Karpas-422 (cell line): ENCODE results near the gene RNF112. TPM values are rescaled to one million over a fixed set of nuclear protein-coding genes. Genes with fewer than 3 reads are reported as not detected.
"Not testable (repeated sequence)": the region's sequence is repeated elsewhere in the genome, so short reads cannot be mapped to it uniquely, and the experiment has no call there.

Source experiments
- DNase-seq: peaks from one replicate; pipeline ENCODE4 v3.0.0-alpha.2; 2015
- H2AFZ ChIP-seq: fragments of 200-600 bp; sonication (generic); 2 replicates; pipeline ENCODE4 v1.6.1; 2014; ENCODE audit warnings: antibody characterized with exemption, low read length, mixed read lengths
- H3K27ac ChIP-seq: fragments of 200-600 bp; sonication (generic); 2 replicates; pipeline ENCODE4 v1.5.1; 2014; ENCODE audit warnings: mild to moderate bottlenecking, low read length, moderate library complexity
- H3K27me3 ChIP-seq: fragments of 200-600 bp; sonication (generic); 2 replicates; pipeline ENCODE4 v1.6.1; 2014; ENCODE audit warnings: low read length, mixed read lengths
- H3K36me3 ChIP-seq: fragments of 200-600 bp; sonication (generic); 2 replicates; pipeline ENCODE4 v1.6.1; 2014; ENCODE audit warnings: low read length, mixed read lengths; ENCODE audit not compliant: insufficient read depth
- H3K4me1 ChIP-seq: fragments of 200-600 bp; sonication (generic); 2 replicates; pipeline ENCODE4 v1.6.1; 2014; ENCODE audit warnings: mild to moderate bottlenecking, low read length, mixed read lengths
- H3K4me2 ChIP-seq: fragments of 200-600 bp; sonication (generic); 2 replicates; pipeline ENCODE4 v1.6.1; 2014; ENCODE audit warnings: low read length, low read depth, mild to moderate bottlenecking; ENCODE audit not compliant: poor library complexity, severe bottlenecking
- H3K4me3 ChIP-seq: fragments of 200-600 bp; sonication (generic); 2 replicates; pipeline ENCODE4 v1.5.1; 2014; ENCODE audit warnings: mild to moderate bottlenecking, antibody characterized with exemption, low read length, mixed read lengths
- H3K79me2 ChIP-seq: fragments of 200-600 bp; sonication (generic); 2 replicates; pipeline ENCODE4 v1.6.1; 2014; ENCODE audit warnings: mild to moderate bottlenecking, low read length, mixed read lengths
- H3K9ac ChIP-seq: fragments of 200-600 bp; sonication (generic); 2 replicates; pipeline ENCODE4 v1.6.0; 2014; ENCODE audit warnings: low read length
- H3K9me2 ChIP-seq: fragments of 200-600 bp; sonication (generic), shearing (Covaris generic); replicated peaks from 2 replicates; pipeline ENCODE4 v1.6.0; 2014; ENCODE audit warnings: mild to moderate bottlenecking, low read length, moderate library complexity; ENCODE audit not compliant: insufficient read depth
- H3K9me3 ChIP-seq: fragments of 300-700, 200-600 bp; sonication (generic); 2 replicates; pipeline ENCODE4 v1.6.1; 2014; ENCODE audit warnings: low read length, mixed read lengths
- H4K20me1 ChIP-seq: fragments of 200-600 bp; sonication (generic); 2 replicates; pipeline ENCODE4 v1.6.1; 2014; ENCODE audit warnings: mild to moderate bottlenecking, antibody characterized with exemption, low read length, low read depth; ENCODE audit not compliant: insufficient read depth
- total RNA-seq: library from RNA; depleted of rRNA; stranded (reverse); fragments of >200 nt; shearing (Covaris generic); gene quantifications from 2 replicates; pipeline ENCODE4 v1.2.3, GENCODE V29; 2014; ENCODE audit warnings: low replicate concordance

RNF112 gene
- total RNA-seq, 1 experiment from 2014 or later = not detected

- Histone ChIP-seq H3K27me3 (no peaks in the 10 kb centered on the region), H3K9me2 (no peaks in the 10 kb centered on the region), H3K4me1 (peaks cover 6% of the 10 kb centered on the region), H2AFZ (no peak overlapping the region), H3K36me3 (no peaks in the 10 kb centered on the region), H3K9ac (no peak overlapping the region), H3K9me3 (no peaks in the 10 kb centered on the region), H3K4me3 (no peak overlapping the region), H4K20me1 (no peaks in the 10 kb centered on the region), H3K79me2 (no peaks in the 10 kb centered on the region), H3K4me2 (no peak overlapping the region), H3K27ac (no peak overlapping the region)
- DNase-seq = no peak
These were observed 15.6 kb downstream of the RNF112 start for GRCh38 chr17:19426631-19427030.

- Histone ChIP-seq H3K9me2 (no peaks in the 10 kb centered on the region), H3K4me1 (peaks cover 21% of the 10 kb centered on the region), H3K79me2 (no peaks in the 10 kb centered on the region), H3K27ac (no peak overlapping the region), H3K4me3 (no peak overlapping the region), H3K36me3 (no peaks in the 10 kb centered on the region), H3K4me2 (no peak overlapping the region), H4K20me1 (no peaks in the 10 kb centered on the region), H3K9ac (no peak overlapping the region), H3K27me3 (no peaks in the 10 kb centered on the region), H2AFZ (no peak overlapping the region), H3K9me3 (no peaks in the 10 kb centered on the region)
- DNase-seq = no peak
These were observed 20.7 kb downstream of the RNF112 start for GRCh38 chr17:19431691-19432090.

GRCh38 chr17:19433255-19433654, 22.2 kb downstream of the RNF112 start:
- Histone ChIP-seq H2AFZ (no peak overlapping the region), H3K4me2 (no peak overlapping the region), H3K9me2 (no peaks in the 10 kb centered on the region), H4K20me1 (no peaks in the 10 kb centered on the region), H3K27me3 (no peaks in the 10 kb centered on the region), H3K79me2 (no peaks in the 10 kb centered on the region), H3K27ac (no peak overlapping the region), H3K9me3 (no peaks in the 10 kb centered on the region), H3K36me3 (no peaks in the 10 kb centered on the region), H3K9ac (no peak overlapping the region), H3K4me3 (no peak overlapping the region), H3K4me1 (peaks cover 30% of the 10 kb centered on the region)
- DNase-seq = no peak

GRCh38 chr17:19433727-19434340, 22.8 kb downstream of the RNF112 start:
- H3K4me3 ChIP-seq = no peak overlapping the region
- H3K9me2 ChIP-seq = no peaks in the 10 kb centered on the region
- H4K20me1 ChIP-seq = no peaks in the 10 kb centered on the region
- H2AFZ ChIP-seq = no peak overlapping the region
- H3K9ac ChIP-seq = no peak overlapping the region
- no peaks in the 10 kb centered on the region for H3K36me3 ChIP-seq
- peak; percentile 61 for DNase-seq
- no peak overlapping the region for H3K27ac ChIP-seq
- peaks cover 30% of the 10 kb centered on the region for H3K4me1 ChIP-seq
- no peaks in the 10 kb centered on the region for H3K9me3 ChIP-seq
- no peak overlapping the region for H3K4me2 ChIP-seq
- H3K27me3 ChIP-seq = 0 out of 2 replicates have a peak, but pooled peaks cover 3% of the 10 kb centered on the region
- H3K79me2 ChIP-seq = no peaks in the 10 kb centered on the region

- H4K20me1 ChIP-seq = no peaks in the 10 kb centered on the region
- no peaks in the 10 kb centered on the region for H3K79me2 ChIP-seq
- no peak overlapping the region for H3K4me3 ChIP-seq
- no peaks in the 10 kb centered on the region for H3K36me3 ChIP-seq
- H2AFZ ChIP-seq = no peak overlapping the region
- no peak overlapping the region for H3K9ac ChIP-seq
- H3K4me1 ChIP-seq = peaks cover 12% of the 10 kb centered on the region
- peaks cover 24% of the 10 kb centered on the region for H3K9me3 ChIP-seq
- H3K27me3 ChIP-seq = 0 out of 2 replicates have a peak, but pooled peaks cover 3% of the 10 kb centered on the region
- H3K4me2 ChIP-seq = no peak overlapping the region
- DNase-seq = no peak
- no peaks in the 10 kb centered on the region for H3K9me2 ChIP-seq
- no peak overlapping the region for H3K27ac ChIP-seq
These were observed 29.4 kb downstream of the RNF112 start for GRCh38 chr17:19440421-19440820.

- not testable (repeated sequence) for H4K20me1 ChIP-seq, H3K9me2 ChIP-seq, H2AFZ ChIP-seq, H3K4me2 ChIP-seq, H3K27me3 ChIP-seq, H3K36me3 ChIP-seq, H3K9ac ChIP-seq, H3K27ac ChIP-seq, DNase-seq, H3K79me2 ChIP-seq, H3K4me3 ChIP-seq
- peaks cover 12% of the 10 kb centered on the region for H3K4me1 ChIP-seq
- peaks cover 25% of the 10 kb centered on the region for H3K9me3 ChIP-seq
These were observed 30.3 kb downstream of the RNF112 start for GRCh38 chr17:19441288-19441687.

- Histone ChIP-seq H2AFZ (no peak overlapping the region), H3K4me3 (no peak overlapping the region), H3K27ac (no peak overlapping the region), H3K27me3 (0 out of 2 replicates have a peak, but pooled peaks cover 3% of the 10 kb centered on the region), H3K4me2 (no peak overlapping the region), H3K79me2 (no peaks in the 10 kb centered on the region), H4K20me1 (no peaks in the 10 kb centered on the region), H3K9me2 (no peaks in the 10 kb centered on the region), H3K4me1 (peaks cover 11% of the 10 kb centered on the region), H3K36me3 (no peaks in the 10 kb centered on the region), H3K9ac (no peak overlapping the region), H3K9me3 (peaks cover 25% of the 10 kb centered on the region)
- no peak for DNase-seq
These were observed 31.7 kb downstream of the RNF112 start for GRCh38 chr17:19442731-19443130.

- no peak for DNase-seq
- H3K4me1 ChIP-seq = peaks cover 13% of the 10 kb centered on the region
- no peaks in the 10 kb centered on the region for H3K79me2 ChIP-seq
- H3K27me3 ChIP-seq = 0 out of 2 replicates have a peak, but pooled peaks cover 3% of the 10 kb centered on the region
- H3K4me3 ChIP-seq = no peak overlapping the region
- H2AFZ ChIP-seq = no peak overlapping the region
- H3K4me2 ChIP-seq = no peak overlapping the region
- H3K9me3 ChIP-seq = peaks cover 25% of the 10 kb centered on the region
- no peak overlapping the region for H3K9ac ChIP-seq
- H3K27ac ChIP-seq = no peak overlapping the region
- H3K36me3 ChIP-seq = no peaks in the 10 kb centered on the region; the same call in 1 of the 2 replicates
- no peaks in the 10 kb centered on the region for H4K20me1 ChIP-seq
- no peaks in the 10 kb centered on the region for H3K9me2 ChIP-seq
These were observed 32.1 kb downstream of the RNF112 start for GRCh38 chr17:19443148-19443547.
